Liver (tissue), 3 donors: ENCODE data around the gene TUBB6.

Source experiments
- ATF3 ChIP-seq: IDR thresholded peaks from 2 replicates; pipeline ENCODE4 v1.6.1; 2016; ENCODE audit warnings: antibody characterized with exemption
- CTCF ChIP-seq: fragments of 150-350 bp; IDR thresholded peaks from 2 replicates; pipeline ENCODE4 v1.5.1; 2017; ENCODE audit warnings: improper control_type of control experiment, low read depth, low read length; ENCODE audit not compliant: missing input control
- FOXA1 ChIP-seq: IDR thresholded peaks from 2 replicates; pipeline ENCODE4 v1.6.1; 2016; ENCODE audit warnings: antibody characterized with exemption
- GABPA ChIP-seq, 2 donors: IDR thresholded peaks in 1 of 2; conservative IDR thresholded peaks in 1 of 2; 2 replicates each; pipeline ENCODE4 v1.6.1; 2016; ENCODE audit warnings: antibody characterized with exemption in 2 of 2, mild to moderate bottlenecking in 1 of 2, moderate library complexity in 1 of 2
- JUND ChIP-seq, 2 donors: IDR thresholded peaks; 2 replicates each; pipeline ENCODE4 v1.6.1; 2016; ENCODE audit warnings: antibody characterized with exemption in 2 of 2
- MAX ChIP-seq: IDR thresholded peaks from 2 replicates; pipeline ENCODE4 v1.6.1; 2016; ENCODE audit warnings: antibody characterized with exemption
- RAD21 ChIP-seq, 2 donors: IDR thresholded peaks; 2 replicates each; pipeline ENCODE4 v1.6.1; 2016; ENCODE audit warnings: antibody characterized with exemption in 2 of 2, mild to moderate bottlenecking in 2 of 2
- REST ChIP-seq: IDR thresholded peaks from 2 replicates; pipeline ENCODE4 v1.6.1; 2016; ENCODE audit warnings: antibody characterized with exemption, mild to moderate bottlenecking
- RXRA ChIP-seq, 2 donors: IDR thresholded peaks; 2 replicates each; pipeline ENCODE4 v1.6.1; 2017 to 2018; ENCODE audit warnings: antibody characterized with exemption in 2 of 2, mild to moderate bottlenecking in 1 of 2
- SP1 ChIP-seq: IDR thresholded peaks from 2 replicates; pipeline ENCODE4 v1.6.1; 2018; ENCODE audit warnings: antibody characterized with exemption, mild to moderate bottlenecking
- TAF1 ChIP-seq: conservative IDR thresholded peaks from 2 replicates; pipeline ENCODE4 v1.6.1; 2016; ENCODE audit warnings: antibody characterized with exemption, mild to moderate bottlenecking
- YY1 ChIP-seq: IDR thresholded peaks from 2 replicates; pipeline ENCODE4 v1.6.1; 2016; ENCODE audit warnings: antibody characterized with exemption, mild to moderate bottlenecking
- ZBTB33 ChIP-seq: IDR thresholded peaks from 2 replicates; pipeline ENCODE4 v1.6.1; 2016; ENCODE audit warnings: antibody characterized with exemption
- donor health status: healthy.
- donor health status: healthy.

GRCh38 chr18:12340945-12341660 lies 33.1 kb downstream of the TUBB6 start:
- TF ChIP-seq CTCF (no peak), YY1 (no peak), ATF3 (no peak), RAD21 (IDR thresholded peaks at IDR 0.05) (no peak), REST (no peak), JUND (IDR thresholded peaks at IDR 0.05) (no peak), FOXA1 (no peak), ZBTB33 (no peak), SP1 (no peak), TAF1 (no peak), MAX (no peak), RXRA (IDR thresholded peaks at IDR 0.05) (no peak), GABPA (IDR thresholded peaks at IDR 0.05 in 1 of 2, conservative IDR thresholded peaks at IDR 0.05 in 1 of 2) (no peak)
